Neural cell (in vitro differentiated cells): ENCODE data around the gene ACKR1. TPM values are rescaled to one million over a fixed set of nuclear protein-coding genes. Genes with fewer than 3 reads are reported as not detected.

ENCODE experiments used
- H2AFZ ChIP-seq: fragments of 200-600, 300-800 bp; sonication (generic), shearing (Covaris generic); 2 replicates; pipeline ENCODE4 v1.6.0; 2014; ENCODE audit warnings: low read depth, mild to moderate bottlenecking, antibody characterized with exemption, low read length, moderate library complexity
- H3F3A ChIP-seq: fragments of 200-600 bp; shearing (Covaris generic); 2 replicates; pipeline ENCODE4 v1.6.1; 2016; ENCODE audit warnings: mild to moderate bottlenecking, moderate library complexity, mixed read lengths, antibody characterized with exemption, low read length; ENCODE audit not compliant: insufficient read depth, poor library complexity, severe bottlenecking
- H3K27ac ChIP-seq: fragments of 200-600, 300-800 bp; sonication (generic), shearing (Covaris generic); 2 replicates; pipeline ENCODE4 v1.5.1; 2014; ENCODE audit warnings: mild to moderate bottlenecking, low read length, moderate library complexity
- H3K27me3 ChIP-seq: fragments of 300-800, 200-600 bp; sonication (generic), shearing (Covaris generic); 2 replicates; pipeline ENCODE4 v1.6.0; 2014; ENCODE audit warnings: mild to moderate bottlenecking, low read depth, low read length, moderate library complexity; ENCODE audit not compliant: insufficient read depth
- H3K36me3 ChIP-seq: fragments of 300-800, 200-600 bp; sonication (generic), shearing (Covaris generic); 2 replicates; pipeline ENCODE4 v1.5.1; 2014; ENCODE audit warnings: mild to moderate bottlenecking, antibody characterized with exemption, low read length, moderate library complexity; ENCODE audit not compliant: insufficient read depth
- H3K4me2 ChIP-seq: fragments of 300-800, 200-600 bp; sonication (generic), shearing (Covaris generic); 2 replicates; pipeline ENCODE4 v1.6.0; 2014; ENCODE audit warnings: mild to moderate bottlenecking, low read length
- H3K4me3 ChIP-seq: fragments of 300-800, 200-600 bp; sonication (generic), shearing (Covaris generic); 2 replicates; pipeline ENCODE4 v1.5.1; 2014; ENCODE audit warnings: mild to moderate bottlenecking, low read length, moderate library complexity
- H3K79me2 ChIP-seq: fragments of 200-600 bp; shearing (Covaris generic); replicated peaks from 2 replicates; pipeline ENCODE4 v1.6.0; 2014; ENCODE audit warnings: mild to moderate bottlenecking, low read length, moderate library complexity; ENCODE audit not compliant: insufficient read depth
- H3K9ac ChIP-seq: fragments of 300-800, 200-600 bp; sonication (generic), shearing (Covaris generic); 2 replicates; pipeline ENCODE4 v1.6.1; 2016; ENCODE audit warnings: mild to moderate bottlenecking, low read length, mixed read lengths
- H3K9me2 ChIP-seq: fragments of 200-600 bp; shearing (Covaris generic); 2 replicates; pipeline ENCODE4 v1.6.1; 2016; ENCODE audit warnings: mild to moderate bottlenecking, low read length, mixed read lengths; ENCODE audit not compliant: insufficient read depth
- H3K9me3 ChIP-seq: fragments of 200-600, 300-800 bp; sonication (generic), shearing (Covaris generic); 2 replicates; pipeline ENCODE4 v1.6.1; 2016; ENCODE audit warnings: mild to moderate bottlenecking, mixed run types, low read length, moderate library complexity, mixed read lengths
- H4K20me1 ChIP-seq: fragments of 200-600 bp; shearing (Covaris generic); 2 replicates; pipeline ENCODE4 v1.6.1; 2016; ENCODE audit warnings: mild to moderate bottlenecking, mixed run types; ENCODE audit not compliant: insufficient read depth
- EP300 ChIP-seq: fragments of 450-650 bp; conservative IDR thresholded peaks from 2 replicates; pipeline ENCODE4 v1.6.1; 2014; ENCODE audit warnings: antibody characterized with exemption, mild to moderate bottlenecking, moderate library complexity; ENCODE audit not compliant: poor library complexity, severe bottlenecking
- EZH2 ChIP-seq: fragments of 200-600, 300-800 bp; shearing (Covaris generic), sonication (generic); IDR thresholded peaks from 2 replicates; pipeline ENCODE4 v1.6.1; 2014; ENCODE audit warnings: antibody characterized with exemption, low read length, borderline replicate concordance, mild to moderate bottlenecking; ENCODE audit not compliant: insufficient read depth, poor library complexity, severe bottlenecking
- MXI1 ChIP-seq: fragments of 450-650 bp; conservative IDR thresholded peaks from 2 replicates; pipeline ENCODE4 v1.6.1; 2014; ENCODE audit warnings: antibody characterized with exemption, mild to moderate bottlenecking; ENCODE audit not compliant: poor library complexity, severe bottlenecking
- POLR2AphosphoS5 ChIP-seq: IDR thresholded peaks from 2 replicates; pipeline ENCODE4 v1.6.1; 2012
- RAD21 ChIP-seq: fragments of 450-650 bp; conservative IDR thresholded peaks from 2 replicates; pipeline ENCODE4 v1.6.1; 2014; ENCODE audit warnings: antibody characterized with exemption, mild to moderate bottlenecking, moderate library complexity
- SMC3 ChIP-seq: fragments of 450-650 bp; conservative IDR thresholded peaks from 2 replicates; pipeline ENCODE4 v1.6.1; 2014; ENCODE audit warnings: antibody characterized with exemption, mild to moderate bottlenecking, moderate library complexity; ENCODE audit not compliant: poor library complexity
- TAF1 ChIP-seq: IDR thresholded peaks from 2 replicates; pipeline ENCODE4 v1.6.1; 2012; ENCODE audit warnings: low read depth
- polyA plus RNA-seq: library from polyadenylated mRNA; depleted of rRNA; stranded (reverse); fragments of >200 nt; gene quantifications from 2 replicates; pipeline ENCODE4 v1.2.3, GENCODE V29; 2014
- TF ChIP-seq, protein P1 (sequence below): IDR thresholded peaks from 2 replicates; pipeline ENCODE4 v1.6.1; 2012; ENCODE audit warnings: borderline replicate concordance
- TF ChIP-seq, protein P2 (sequence below): fragments of 450-650 bp; IDR thresholded peaks from 2 replicates; pipeline ENCODE4 v1.5.1; 2014; ENCODE audit warnings: antibody characterized with exemption, mild to moderate bottlenecking, moderate library complexity; ENCODE audit not compliant: poor library complexity, severe bottlenecking

The ACKR1 gene
- polyA plus RNA-seq, 1 donor from 2014 or later: 3.3 TPM

- Histone ChIP-seq H3K4me3 (no peak overlapping the region), H4K20me1 (no peaks in the 10 kb centered on the region), H3K4me2 (no peak overlapping the region), H3K9ac (no peak overlapping the region), H2AFZ (no peak overlapping the region), H3K9me3 (no peaks in the 10 kb centered on the region), H3K27ac (no peak overlapping the region), H3F3A (no peaks in the 10 kb centered on the region), H3K36me3 (peaks cover 21% of the 10 kb centered on the region), H3K27me3 (no peaks in the 10 kb centered on the region), H3K79me2 (no peaks in the 10 kb centered on the region), H3K9me2 (no peaks in the 10 kb centered on the region)
- no peak for TF ChIP-seq SMC3
- TF ChIP-seq, protein P1, sequence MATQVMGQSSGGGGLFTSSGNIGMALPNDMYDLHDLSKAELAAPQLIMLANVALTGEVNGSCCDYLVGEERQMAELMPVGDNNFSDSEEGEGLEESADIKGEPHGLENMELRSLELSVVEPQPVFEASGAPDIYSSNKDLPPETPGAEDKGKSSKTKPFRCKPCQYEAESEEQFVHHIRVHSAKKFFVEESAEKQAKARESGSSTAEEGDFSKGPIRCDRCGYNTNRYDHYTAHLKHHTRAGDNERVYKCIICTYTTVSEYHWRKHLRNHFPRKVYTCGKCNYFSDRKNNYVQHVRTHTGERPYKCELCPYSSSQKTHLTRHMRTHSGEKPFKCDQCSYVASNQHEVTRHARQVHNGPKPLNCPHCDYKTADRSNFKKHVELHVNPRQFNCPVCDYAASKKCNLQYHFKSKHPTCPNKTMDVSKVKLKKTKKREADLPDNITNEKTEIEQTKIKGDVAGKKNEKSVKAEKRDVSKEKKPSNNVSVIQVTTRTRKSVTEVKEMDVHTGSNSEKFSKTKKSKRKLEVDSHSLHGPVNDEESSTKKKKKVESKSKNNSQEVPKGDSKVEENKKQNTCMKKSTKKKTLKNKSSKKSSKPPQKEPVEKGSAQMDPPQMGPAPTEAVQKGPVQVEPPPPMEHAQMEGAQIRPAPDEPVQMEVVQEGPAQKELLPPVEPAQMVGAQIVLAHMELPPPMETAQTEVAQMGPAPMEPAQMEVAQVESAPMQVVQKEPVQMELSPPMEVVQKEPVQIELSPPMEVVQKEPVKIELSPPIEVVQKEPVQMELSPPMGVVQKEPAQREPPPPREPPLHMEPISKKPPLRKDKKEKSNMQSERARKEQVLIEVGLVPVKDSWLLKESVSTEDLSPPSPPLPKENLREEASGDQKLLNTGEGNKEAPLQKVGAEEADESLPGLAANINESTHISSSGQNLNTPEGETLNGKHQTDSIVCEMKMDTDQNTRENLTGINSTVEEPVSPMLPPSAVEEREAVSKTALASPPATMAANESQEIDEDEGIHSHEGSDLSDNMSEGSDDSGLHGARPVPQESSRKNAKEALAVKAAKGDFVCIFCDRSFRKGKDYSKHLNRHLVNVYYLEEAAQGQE: no peak
- no peak for TF ChIP-seq MXI1
- TF ChIP-seq TAF1: no peak
- no peak for TF ChIP-seq RAD21
- TF ChIP-seq EP300: no peak
- TF ChIP-seq POLR2AphosphoS5: no peak
- no peak for TF ChIP-seq EZH2
- TF ChIP-seq, protein P2, sequence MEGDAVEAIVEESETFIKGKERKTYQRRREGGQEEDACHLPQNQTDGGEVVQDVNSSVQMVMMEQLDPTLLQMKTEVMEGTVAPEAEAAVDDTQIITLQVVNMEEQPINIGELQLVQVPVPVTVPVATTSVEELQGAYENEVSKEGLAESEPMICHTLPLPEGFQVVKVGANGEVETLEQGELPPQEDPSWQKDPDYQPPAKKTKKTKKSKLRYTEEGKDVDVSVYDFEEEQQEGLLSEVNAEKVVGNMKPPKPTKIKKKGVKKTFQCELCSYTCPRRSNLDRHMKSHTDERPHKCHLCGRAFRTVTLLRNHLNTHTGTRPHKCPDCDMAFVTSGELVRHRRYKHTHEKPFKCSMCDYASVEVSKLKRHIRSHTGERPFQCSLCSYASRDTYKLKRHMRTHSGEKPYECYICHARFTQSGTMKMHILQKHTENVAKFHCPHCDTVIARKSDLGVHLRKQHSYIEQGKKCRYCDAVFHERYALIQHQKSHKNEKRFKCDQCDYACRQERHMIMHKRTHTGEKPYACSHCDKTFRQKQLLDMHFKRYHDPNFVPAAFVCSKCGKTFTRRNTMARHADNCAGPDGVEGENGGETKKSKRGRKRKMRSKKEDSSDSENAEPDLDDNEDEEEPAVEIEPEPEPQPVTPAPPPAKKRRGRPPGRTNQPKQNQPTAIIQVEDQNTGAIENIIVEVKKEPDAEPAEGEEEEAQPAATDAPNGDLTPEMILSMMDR: no peak
Measured at GRCh38 chr1:159199901-159200300, 4.8 kb upstream of the ACKR1 start.

DNA sequence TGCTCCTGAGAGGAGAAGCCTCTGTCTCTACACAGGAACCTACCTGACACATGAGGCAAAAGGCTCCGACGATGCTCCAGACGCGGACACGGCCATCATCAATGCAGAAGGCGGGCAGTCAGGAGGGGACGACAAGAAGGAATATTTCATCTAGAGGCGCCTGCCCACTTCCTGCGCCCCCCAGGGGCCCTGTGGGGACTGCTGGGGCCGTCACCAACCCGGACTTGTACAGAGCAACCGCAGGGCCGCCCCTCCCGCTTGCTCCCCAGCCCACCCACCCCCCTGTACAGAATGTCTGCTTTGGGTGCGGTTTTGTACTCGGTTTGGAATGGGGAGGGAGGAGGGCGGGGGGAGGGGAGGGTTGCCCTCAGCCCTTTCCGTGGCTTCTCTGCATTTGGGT is 3.9 kb upstream of the ACKR1 start:
- no peak overlapping the region for H3K27ac ChIP-seq
- H3F3A ChIP-seq: no peaks in the 10 kb centered on the region
- TF ChIP-seq EZH2 (no peak), RAD21 (no peak), MXI1 (no peak), EP300 (no peak), TAF1 (no peak), SMC3 (no peak), POLR2AphosphoS5 (no peak)
- TF ChIP-seq, protein P2: no peak
- no peaks in the 10 kb centered on the region for H4K20me1 ChIP-seq
- no peak overlapping the region for H3K4me2 ChIP-seq
- H3K9me3 ChIP-seq: no peaks in the 10 kb centered on the region
- peaks cover 18% of the 10 kb centered on the region for H3K36me3 ChIP-seq
- H2AFZ ChIP-seq: no peak overlapping the region
- no peaks in the 10 kb centered on the region for H3K9me2 ChIP-seq
- no peak overlapping the region for H3K9ac ChIP-seq
- no peaks in the 10 kb centered on the region for H3K27me3 ChIP-seq
- H3K4me3 ChIP-seq: no peak overlapping the region
- H3K79me2 ChIP-seq: no peaks in the 10 kb centered on the region
